ENCODE results near the gene PER1.

PER1 gene

DNA sequence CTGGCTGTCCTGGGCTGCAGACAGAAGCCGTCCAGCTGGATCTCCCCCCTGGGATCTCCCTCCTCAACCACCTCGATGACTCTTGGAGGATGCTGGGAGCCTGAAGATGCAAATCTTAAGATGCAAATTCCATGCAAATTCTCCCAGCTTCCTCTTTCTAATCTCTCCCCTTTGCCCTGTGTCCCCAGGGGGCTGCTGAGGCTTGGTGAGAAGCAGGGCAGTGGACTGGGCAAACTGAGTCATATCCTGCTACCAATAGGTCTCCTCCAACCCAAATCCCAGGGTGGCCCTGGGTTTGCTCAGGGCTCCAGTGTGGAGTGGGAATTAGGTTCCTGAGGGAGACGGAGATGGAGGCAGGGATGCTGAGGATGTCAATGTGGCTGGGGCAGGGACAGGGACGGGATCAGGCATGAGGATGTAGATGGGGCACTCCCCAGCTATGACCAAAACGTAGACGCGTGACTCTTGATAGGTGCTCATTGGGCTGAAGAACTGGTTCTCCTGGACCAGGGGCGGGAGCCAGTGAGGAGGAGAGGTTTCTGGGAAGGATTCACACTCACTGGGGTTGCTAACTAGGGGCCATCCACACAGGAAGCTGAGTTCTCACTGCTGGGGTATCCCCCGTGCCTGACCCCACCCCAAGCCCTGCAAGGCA is 61.0 kb downstream of the PER1 start:
- no peak for DNase-seq
